HepG2 (cell line): ENCODE results near the gene CHKA. TPM values are rescaled to one million over a fixed set of nuclear protein-coding genes. Genes with fewer than 3 reads are reported as not detected.

Experiments
- ATAD3A ChIP-seq: sonication (generic); formaldehyde crosslinking; IDR thresholded peaks from 2 replicates; pipeline ENCODE4 v1.4.0; 2020; ENCODE audit warnings: missing genetic modification reagents
- E2F1 ChIP-seq: sonication (generic); formaldehyde crosslinking; IDR thresholded peaks from 2 replicates; pipeline ENCODE4 v1.5.0; 2020; ENCODE audit warnings: missing genetic modification reagents
- ERF ChIP-seq: IDR thresholded peaks from 2 replicates; pipeline ENCODE4 v1.6.1; 2018; ENCODE audit warnings: missing biosample characterization, missing genetic modification reagents
- HES4 ChIP-seq: sonication (generic); formaldehyde crosslinking; IDR thresholded peaks from 2 replicates; pipeline ENCODE4 v1.9.0; 2021; ENCODE audit warnings: mild to moderate bottlenecking, missing genetic modification reagents, borderline replicate concordance
- HINFP ChIP-seq: sonication (generic); formaldehyde crosslinking; IDR thresholded peaks from 2 replicates; pipeline ENCODE4 v1.4.0; 2020; ENCODE audit warnings: low read depth, mild to moderate bottlenecking, missing genetic modification reagents
- HNRNPK ChIP-seq: fragments of 200-400 bp; formaldehyde crosslinking; IDR thresholded peaks from 2 replicates; pipeline ENCODE4 v1.6.1; 2018; ENCODE audit warnings: low read length, low read depth, moderate library complexity, mild to moderate bottlenecking; ENCODE audit not compliant: poor library complexity, severe bottlenecking
- KDM5A ChIP-seq: fragments of 200-600 bp; sonication (generic); IDR thresholded peaks from 2 replicates; pipeline ENCODE4 v1.7.0; 2018; ENCODE audit warnings: antibody characterized with exemption, mild to moderate bottlenecking, low read length, borderline replicate concordance
- KLF11 ChIP-seq: IDR thresholded peaks from 2 replicates; pipeline ENCODE4 v1.6.1; 2016; ENCODE audit warnings: missing compliant biosample characterization
- PHF8 ChIP-seq: sonication (generic); formaldehyde crosslinking; IDR thresholded peaks from 2 replicates; pipeline ENCODE4 v1.5.0; 2020; ENCODE audit warnings: missing genetic modification reagents
- PTBP1 ChIP-seq: fragments of 200-400 bp; formaldehyde crosslinking; IDR thresholded peaks from 2 replicates; pipeline ENCODE4 v1.6.1; 2018; ENCODE audit warnings: low read length, low read depth; ENCODE audit not compliant: poor library complexity, severe bottlenecking
- SKI ChIP-seq: fragments of 450-650 bp; IDR thresholded peaks from one replicate; pipeline ENCODE4 v1.6.1; 2018; ENCODE audit warnings: mild to moderate bottlenecking; ENCODE audit not compliant: partially characterized antibody
- TFDP1 ChIP-seq: IDR thresholded peaks from 2 replicates; pipeline ENCODE4 v1.6.1; 2016; ENCODE audit warnings: missing compliant biosample characterization, missing genetic modification reagents, borderline replicate concordance
- THYN1 ChIP-seq: sonication (generic); formaldehyde crosslinking; IDR thresholded peaks from 2 replicates; pipeline ENCODE4 v1.8.1; 2023; ENCODE audit warnings: low read depth, mild to moderate bottlenecking, moderate library complexity, missing genetic modification reagents, borderline replicate concordance
- USF2 ChIP-seq, 2 experiments: sonication (generic) in 1 of 2; formaldehyde crosslinking in 1 of 2; IDR thresholded peaks; 2 replicates each; pipeline versions ENCODE4 v1.5.1 to v1.6.1; 2011 to 2020; ENCODE audit warnings: borderline replicate concordance in 1 of 2, low read depth in 1 of 2, low read length in 1 of 2, mild to moderate bottlenecking in 1 of 2, missing genetic modification reagents in 1 of 2, moderate library complexity in 1 of 2
- ZBTB3 ChIP-seq: sonication (generic); formaldehyde crosslinking; IDR thresholded peaks from 2 replicates; pipeline ENCODE4 v1.4.0; 2020; ENCODE audit warnings: low read depth, mild to moderate bottlenecking, moderate library complexity, missing genetic modification reagents, borderline replicate concordance
- ZNF350 ChIP-seq: sonication (generic); formaldehyde crosslinking; IDR thresholded peaks from 2 replicates; pipeline ENCODE4 v1.4.0; 2020; ENCODE audit warnings: mild to moderate bottlenecking, low read depth, missing genetic modification reagents, borderline replicate concordance
- ZNF547 ChIP-seq: sonication (generic); formaldehyde crosslinking; IDR thresholded peaks from 2 replicates; pipeline ENCODE4 v1.5.1; 2020; ENCODE audit warnings: mild to moderate bottlenecking, missing genetic modification reagents
- ZNF607 ChIP-seq: sonication (generic); formaldehyde crosslinking; IDR thresholded peaks from 2 replicates; pipeline ENCODE4 v1.5.1; 2020; ENCODE audit warnings: missing genetic modification reagents, mild to moderate bottlenecking, borderline replicate concordance
- ZNF629 ChIP-seq: sonication (generic); formaldehyde crosslinking; conservative IDR thresholded peaks from 2 replicates; pipeline ENCODE4 v1.5.0; 2020; ENCODE audit warnings: missing genetic modification reagents
- ZNF777 ChIP-seq: sonication (generic); formaldehyde crosslinking; IDR thresholded peaks from 2 replicates; pipeline ENCODE4 v1.4.0; 2020; ENCODE audit warnings: missing genetic modification reagents
- polyA plus RNA-seq, 8 experiments: library from polyadenylated mRNA; depleted of rRNA in 3 of 8; stranded (reverse) in 7 of 8; unstranded in 1 of 8; fragments of >200 nt; fragmentation: Illumina TruSeq in 4 of 8; extraction: Trizol in 4 of 8; gene quantifications; 2 replicates each; pipeline versions ENCODE4 v1.2.1 to v1.2.3, GENCODE V29; 2011 to 2016; ENCODE audit warnings: low read depth in 4 of 8, missing spikeins in 1 of 8, mixed read lengths in 1 of 8; ENCODE audit not compliant: insufficient read depth in 1 of 8
- total RNA-seq, 5 experiments: library from RNA; depleted of rRNA; stranded (reverse); fragments of >200 nt; fragmentation: Illumina TruSeq; extraction: Trizol; gene quantifications; 2 replicates each; pipeline ENCODE4 v1.2.3, GENCODE V29; 2016; ENCODE audit warnings: low read depth in 1 of 5

The CHKA gene
- total and polyA plus RNA-seq, 2 of the 13 experiments (the other 11 are each of a cell fraction or from before 2014, with no cell fraction given), result 71.6 to 92.7 TPM

- TF ChIP-seq TFDP1 (CRISPR knock-in tag) (peak; percentile 68; the same call in 1 of the 2 replicates), PHF8 (peak; percentile 16; the same call in 1 of the 2 replicates), PTBP1 (peak; percentile 35), KDM5A (peak; percentile 26; the same call in 1 of the 2 replicates), ZBTB3 (0 out of 2 replicates have a peak, but pooled peaks have one; percentile 1), SKI (peak; percentile 68), ZNF777 (CRISPR knock-in tag) (no peak), ERF (peak; percentile 76), KLF11 (CRISPR knock-in tag) (no peak), HINFP (CRISPR knock-in tag) (no peak; the same call in 1 of the 2 replicates), ZNF547 (CRISPR knock-in tag) (peak; percentile 4; the same call in 1 of the 2 replicates), THYN1 (CRISPR knock-in tag) (0 out of 2 replicates have a peak, but pooled peaks have one; percentile 56), E2F1 (CRISPR knock-in tag) (0 out of 2 replicates have a peak, but pooled peaks have one; percentile 45), ZNF629 (CRISPR knock-in tag) (peak; percentile 100), HES4 (CRISPR knock-in tag) (no peak), HNRNPK (peak; percentile 62), ZNF607 (CRISPR knock-in tag) (peak; percentile 4; the same call in 1 of the 2 replicates), ZNF350 (0 out of 2 replicates have a peak, but pooled peaks have one; percentile 61), ATAD3A (CRISPR knock-in tag) (no peak), USF2 (IDR thresholded peaks at IDR 0.05; ENCODE audit: low read depth, low read length) (no peak), USF2 (CRISPR knock-in tag; IDR thresholded peaks at IDR 0.05; ENCODE audit: borderline replicate concordance) (0 out of 2 replicates have a peak, but pooled peaks have one; percentile 2)
Observed at GRCh38 chr11:68038718-68039525, 82.3 kb downstream of the CHKA start, which contains the start of gene TCIRG1 (continued).
